ENCODE results near the gene WDR48.

WDR48 gene

DNA sequence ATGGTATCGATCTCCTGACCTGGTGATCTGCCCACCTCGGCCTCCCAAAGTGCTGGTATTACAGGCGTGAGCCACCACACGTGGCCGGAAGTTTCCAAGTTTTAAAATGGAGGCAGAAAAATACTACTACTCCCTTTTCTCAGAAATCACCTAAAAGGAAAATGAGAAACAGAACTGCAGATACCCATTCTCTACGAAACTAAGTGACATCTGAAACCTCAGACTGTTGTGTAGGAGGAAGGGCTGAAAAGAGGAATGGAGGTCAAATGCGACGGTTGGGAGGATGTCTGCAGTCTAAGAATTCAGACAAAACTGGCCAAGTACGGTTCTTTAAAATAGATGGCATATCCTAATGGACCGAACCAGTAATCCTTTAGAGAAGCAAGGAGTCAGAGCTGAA, 24.1 kb downstream of the WDR48 start:
- no peak for ATAC-seq (replicated peaks; ENCODE audit: extremely low read depth, poor library complexity, severe bottlenecking)
- Mint-ChIP-seq H3K4me1 (peaks cover 7% of the 10 kb centered on the region), H3K36me3 (ENCODE audit: insufficient read depth) (peaks cover 58% of the 10 kb centered on the region), H3K27ac (ENCODE audit: low read depth) (no peak overlapping the region), H3K9me3 (no peaks in the 10 kb centered on the region), H3K4me3 (no peak overlapping the region), H3K27me3 (no peaks in the 10 kb centered on the region)
- no peak for DNase-seq (ENCODE audit: low spot score in 2 of 2)

DNA sequence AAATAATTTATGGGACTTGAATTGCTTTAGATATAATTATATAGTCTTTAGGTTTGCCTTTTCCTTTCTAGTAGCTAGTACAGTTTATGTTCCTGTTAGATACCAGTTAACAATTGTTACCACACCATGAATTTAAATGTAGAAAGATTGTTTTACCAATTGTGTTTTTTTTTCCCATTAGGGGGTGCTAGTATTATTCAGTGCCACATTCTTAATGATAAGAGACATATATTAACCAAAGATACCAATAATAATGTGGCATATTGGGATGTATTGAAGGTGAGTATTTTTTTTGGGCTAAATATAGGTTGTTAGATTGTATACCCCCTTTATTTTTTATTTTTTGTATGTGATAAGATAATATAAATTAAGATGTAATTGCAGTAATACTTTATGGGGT, 27.7 kb downstream of the WDR48 start:
- H3K4me1 Mint-ChIP-seq = peaks cover 6% of the 10 kb centered on the region
- no peak overlapping the region for H3K4me3 Mint-ChIP-seq
- ATAC-seq (replicated peaks; ENCODE audit: extremely low read depth, poor library complexity, severe bottlenecking) (no peak), DNase-seq (ENCODE audit: low spot score in 2 of 2) (no peak)
- H3K27me3 Mint-ChIP-seq = no peaks in the 10 kb centered on the region
- H3K27ac Mint-ChIP-seq (ENCODE audit: low read depth) = no peak overlapping the region
- peaks cover 49% of the 10 kb centered on the region for H3K36me3 Mint-ChIP-seq (ENCODE audit: insufficient read depth)
- H3K9me3 Mint-ChIP-seq = no peaks in the 10 kb centered on the region

DNA sequence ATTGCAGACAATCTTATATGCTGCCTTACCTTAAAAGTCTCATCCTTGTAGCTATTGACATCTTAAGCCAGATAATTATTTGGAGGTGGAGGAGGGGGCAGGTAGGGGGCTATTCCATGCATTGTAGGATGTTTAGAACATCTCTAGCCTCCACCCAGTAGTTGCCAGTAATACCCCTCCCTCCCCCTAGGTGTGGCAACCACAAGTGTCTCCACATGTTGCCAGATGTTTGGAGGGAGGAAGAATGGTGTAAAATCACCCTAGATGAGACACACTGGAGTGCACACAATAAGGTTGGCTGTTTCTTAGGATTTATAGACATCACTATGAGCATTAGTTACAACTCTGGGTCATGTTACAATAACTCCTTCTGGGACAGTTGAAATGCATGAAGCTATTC, 28.2 kb downstream of the WDR48 start:
- Mint-ChIP-seq H3K36me3 (ENCODE audit: insufficient read depth) (peaks cover 46% of the 10 kb centered on the region), H3K27me3 (no peaks in the 10 kb centered on the region), H3K4me3 (no peak overlapping the region), H3K9me3 (no peaks in the 10 kb centered on the region), H3K4me1 (peaks cover 6% of the 10 kb centered on the region), H3K27ac (ENCODE audit: low read depth) (peak overlapping the region; percentile 4)
- no peak for DNase-seq (ENCODE audit: low spot score in 2 of 2)
- ATAC-seq (replicated peaks; ENCODE audit: extremely low read depth, poor library complexity, severe bottlenecking) = no peak

DNA sequence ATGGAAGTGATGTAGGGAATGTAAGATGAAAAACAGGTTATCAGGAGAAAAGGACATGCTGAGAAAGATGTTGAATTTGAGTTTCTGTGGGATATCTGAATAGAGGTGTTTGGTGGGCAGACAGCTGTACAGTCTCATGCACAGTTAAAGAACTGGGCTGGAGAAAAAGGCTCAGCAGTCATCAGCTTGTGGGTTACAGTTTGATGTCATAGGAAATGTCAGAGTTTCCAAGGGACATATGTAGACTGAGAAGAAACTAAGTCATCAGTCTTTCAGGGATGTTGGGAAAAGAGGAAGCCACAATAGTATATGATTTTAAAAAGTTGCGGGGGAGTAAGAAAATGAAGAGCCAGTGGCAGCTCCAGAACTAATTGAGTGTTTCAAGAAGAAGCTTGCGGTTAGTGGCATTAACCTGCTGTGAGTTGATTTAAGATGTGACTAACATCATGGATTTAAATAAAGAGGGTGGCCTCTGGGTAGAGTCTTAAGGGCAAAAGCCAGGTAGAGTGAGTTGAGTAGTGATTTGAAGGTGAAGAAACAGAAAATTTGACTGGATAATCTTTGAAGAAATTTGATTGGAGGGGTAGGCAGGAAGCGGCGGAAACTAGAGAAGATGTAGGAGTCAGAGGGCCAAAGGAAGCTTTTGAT, 31.0 kb downstream of the WDR48 start:
- peaks cover 36% of the 10 kb centered on the region for H3K36me3 Mint-ChIP-seq (ENCODE audit: insufficient read depth)
- ATAC-seq (replicated peaks; ENCODE audit: extremely low read depth, poor library complexity, severe bottlenecking) (no peak), DNase-seq (ENCODE audit: low spot score in 2 of 2) (no peak)
- H3K4me1 Mint-ChIP-seq = peaks cover 6% of the 10 kb centered on the region
- no peaks in the 10 kb centered on the region for H3K27me3 Mint-ChIP-seq
- peak overlapping the region; percentile 59 for H3K27ac Mint-ChIP-seq (ENCODE audit: low read depth)
- H3K9me3 Mint-ChIP-seq = no peaks in the 10 kb centered on the region
- no peak overlapping the region for H3K4me3 Mint-ChIP-seq

GRCh38 chr3:39086144-39086543, 34.3 kb downstream of the WDR48 start:
- H3K27ac Mint-ChIP-seq (ENCODE audit: low read depth) = no peak overlapping the region
- DNase-seq (ENCODE audit: low spot score in 2 of 2) (no peak), ATAC-seq (replicated peaks; ENCODE audit: extremely low read depth, poor library complexity, severe bottlenecking) (no peak)
- H3K27me3 Mint-ChIP-seq = no peaks in the 10 kb centered on the region
- no peak overlapping the region for H3K4me3 Mint-ChIP-seq
- peaks cover 50% of the 10 kb centered on the region for H3K36me3 Mint-ChIP-seq (ENCODE audit: insufficient read depth)
- H3K9me3 Mint-ChIP-seq = no peaks in the 10 kb centered on the region
- peaks cover 6% of the 10 kb centered on the region for H3K4me1 Mint-ChIP-seq

DNA sequence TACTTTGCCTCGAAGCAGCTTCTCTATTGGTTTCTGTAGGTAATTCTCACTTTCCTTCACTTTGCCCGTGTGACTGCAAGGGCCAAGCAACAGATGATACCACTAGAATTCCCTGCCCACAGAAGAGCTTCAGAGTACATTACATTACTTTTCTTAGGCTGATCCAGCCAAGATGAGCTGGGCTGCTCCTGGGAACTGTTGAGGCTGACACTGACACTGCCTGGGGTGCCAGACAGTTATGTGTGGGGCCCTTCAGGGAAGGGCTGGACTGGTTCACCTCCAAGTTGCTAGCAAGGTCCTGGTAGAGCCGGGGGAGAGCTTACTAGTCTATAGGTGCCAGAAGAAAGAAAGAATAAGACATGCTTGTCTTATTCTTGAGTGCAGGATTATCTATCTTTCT, 36.6 kb downstream of the WDR48 start:
- H3K4me1 Mint-ChIP-seq = no peaks in the 10 kb centered on the region
- H3K4me3 Mint-ChIP-seq = no peak overlapping the region
- H3K36me3 Mint-ChIP-seq (ENCODE audit: insufficient read depth) = peaks cover 49% of the 10 kb centered on the region
- no peaks in the 10 kb centered on the region for H3K9me3 Mint-ChIP-seq
- ATAC-seq (replicated peaks; ENCODE audit: extremely low read depth, poor library complexity, severe bottlenecking) = no peak
- no peak overlapping the region for H3K27ac Mint-ChIP-seq (ENCODE audit: low read depth)
- no peak for DNase-seq (ENCODE audit: low spot score in 2 of 2)
- no peaks in the 10 kb centered on the region for H3K27me3 Mint-ChIP-seq

DNA sequence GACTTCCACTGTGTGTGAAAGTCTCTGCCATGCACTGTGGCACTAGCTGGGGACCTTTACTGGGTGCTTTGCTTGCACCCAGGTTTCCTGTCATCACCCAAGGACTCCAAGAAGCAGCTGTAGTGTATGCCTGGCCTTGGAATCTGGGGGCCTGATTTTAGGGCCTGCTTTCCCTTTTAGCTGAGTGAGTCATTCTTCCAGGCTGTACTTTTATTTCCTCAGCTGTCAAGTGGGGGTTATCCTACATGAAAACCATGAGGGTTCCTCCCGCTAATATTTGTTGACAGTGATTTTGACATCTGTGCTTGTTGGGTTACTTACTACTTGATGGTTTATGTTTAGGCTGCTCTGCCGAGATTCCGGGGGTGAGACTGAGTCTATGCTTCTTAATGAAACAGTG, 37.1 kb downstream of the WDR48 start:
- ATAC-seq (replicated peaks; ENCODE audit: extremely low read depth, poor library complexity, severe bottlenecking) = no peak
- H3K9me3 Mint-ChIP-seq = no peaks in the 10 kb centered on the region
- peaks cover 53% of the 10 kb centered on the region for H3K36me3 Mint-ChIP-seq (ENCODE audit: insufficient read depth)
- no peak for DNase-seq (ENCODE audit: low spot score in 2 of 2)
- no peak overlapping the region for H3K4me3 Mint-ChIP-seq
- no peaks in the 10 kb centered on the region for H3K4me1 Mint-ChIP-seq
- no peaks in the 10 kb centered on the region for H3K27me3 Mint-ChIP-seq
- H3K27ac Mint-ChIP-seq (ENCODE audit: low read depth) = peak overlapping the region; percentile 29

- Mint-ChIP-seq H3K9me3 (no peaks in the 10 kb centered on the region), H3K4me1 (no peaks in the 10 kb centered on the region), H3K36me3 (ENCODE audit: insufficient read depth) (peaks cover 63% of the 10 kb centered on the region), H3K27ac (ENCODE audit: low read depth) (no peak overlapping the region), H3K4me3 (no peak overlapping the region), H3K27me3 (no peaks in the 10 kb centered on the region)
- no peak for DNase-seq (ENCODE audit: low spot score in 2 of 2)
- ATAC-seq (replicated peaks; ENCODE audit: extremely low read depth, poor library complexity, severe bottlenecking) = peak; percentile 24
These were observed 39.1 kb downstream of the WDR48 start for GRCh38 chr3:39090922-39091321.

- no peak overlapping the region for H3K27ac Mint-ChIP-seq (ENCODE audit: low read depth)
- H3K4me3 Mint-ChIP-seq = no peak overlapping the region
- no peak for ATAC-seq (replicated peaks; ENCODE audit: extremely low read depth, poor library complexity, severe bottlenecking)
- H3K4me1 Mint-ChIP-seq = no peaks in the 10 kb centered on the region
- no peaks in the 10 kb centered on the region for H3K27me3 Mint-ChIP-seq
- no peaks in the 10 kb centered on the region for H3K9me3 Mint-ChIP-seq
- no peak for DNase-seq (ENCODE audit: low spot score in 2 of 2)
- peaks cover 71% of the 10 kb centered on the region for H3K36me3 Mint-ChIP-seq (ENCODE audit: insufficient read depth)
These were observed 43.2 kb downstream of the WDR48 start for GRCh38 chr3:39094851-39095677.

DNA sequence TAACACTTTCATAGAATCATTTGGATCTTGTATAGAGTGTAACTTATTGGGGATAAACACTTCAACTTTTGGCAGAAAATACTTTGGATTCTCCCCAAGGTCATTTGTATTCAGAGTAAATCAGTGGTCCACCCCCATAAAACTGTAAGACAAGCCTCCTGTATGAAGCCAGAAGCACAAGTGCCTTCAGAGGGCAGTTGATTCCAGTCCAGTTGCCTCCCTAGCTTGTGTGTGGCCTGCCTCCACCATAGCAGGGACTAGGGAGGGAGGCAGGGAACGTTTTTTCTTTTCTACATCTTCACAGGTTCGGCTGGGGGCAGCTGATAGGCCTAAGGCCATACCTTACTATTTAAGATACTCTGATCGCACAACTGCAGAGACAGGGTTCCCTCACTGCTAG, 44.0 kb downstream of the WDR48 start:
- H3K27ac Mint-ChIP-seq (ENCODE audit: low read depth) = no peak overlapping the region
- H3K4me3 Mint-ChIP-seq = no peak overlapping the region
- ATAC-seq (replicated peaks; ENCODE audit: extremely low read depth, poor library complexity, severe bottlenecking) = no peak
- H3K4me1 Mint-ChIP-seq = no peaks in the 10 kb centered on the region
- H3K27me3 Mint-ChIP-seq = no peaks in the 10 kb centered on the region
- H3K36me3 Mint-ChIP-seq (ENCODE audit: insufficient read depth) = peaks cover 65% of the 10 kb centered on the region
- no peak for DNase-seq (ENCODE audit: low spot score in 2 of 2)
- no peaks in the 10 kb centered on the region for H3K9me3 Mint-ChIP-seq

DNA sequence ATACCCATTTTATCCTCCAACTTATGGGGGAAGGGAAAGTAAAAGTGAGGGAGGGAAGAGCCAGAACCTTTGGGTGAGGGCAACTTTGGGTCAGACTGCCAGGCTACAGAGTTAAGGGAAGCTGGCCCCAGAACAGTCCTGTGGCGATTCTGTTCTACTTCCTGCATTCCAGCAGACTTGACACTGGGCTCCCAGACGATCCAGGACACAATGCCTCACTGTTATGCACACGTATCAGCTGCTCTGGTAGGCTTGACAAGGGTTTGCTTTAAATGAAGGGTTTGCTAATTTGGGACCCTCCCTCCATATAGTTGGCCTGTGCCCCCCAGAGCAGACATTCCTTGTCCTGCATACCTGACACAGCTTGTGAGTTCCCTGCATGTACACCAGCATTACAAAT, 45.0 kb downstream of the WDR48 start:
- ATAC-seq (replicated peaks; ENCODE audit: extremely low read depth, poor library complexity, severe bottlenecking) = no peak
- DNase-seq (ENCODE audit: low spot score in 2 of 2) = no peak
- Mint-ChIP-seq H3K27me3 (no peaks in the 10 kb centered on the region), H3K9me3 (no peaks in the 10 kb centered on the region), H3K4me3 (no peak overlapping the region), H3K4me1 (peaks cover 7% of the 10 kb centered on the region), H3K36me3 (ENCODE audit: insufficient read depth) (peaks cover 62% of the 10 kb centered on the region), H3K27ac (ENCODE audit: low read depth) (no peak overlapping the region)

DNA sequence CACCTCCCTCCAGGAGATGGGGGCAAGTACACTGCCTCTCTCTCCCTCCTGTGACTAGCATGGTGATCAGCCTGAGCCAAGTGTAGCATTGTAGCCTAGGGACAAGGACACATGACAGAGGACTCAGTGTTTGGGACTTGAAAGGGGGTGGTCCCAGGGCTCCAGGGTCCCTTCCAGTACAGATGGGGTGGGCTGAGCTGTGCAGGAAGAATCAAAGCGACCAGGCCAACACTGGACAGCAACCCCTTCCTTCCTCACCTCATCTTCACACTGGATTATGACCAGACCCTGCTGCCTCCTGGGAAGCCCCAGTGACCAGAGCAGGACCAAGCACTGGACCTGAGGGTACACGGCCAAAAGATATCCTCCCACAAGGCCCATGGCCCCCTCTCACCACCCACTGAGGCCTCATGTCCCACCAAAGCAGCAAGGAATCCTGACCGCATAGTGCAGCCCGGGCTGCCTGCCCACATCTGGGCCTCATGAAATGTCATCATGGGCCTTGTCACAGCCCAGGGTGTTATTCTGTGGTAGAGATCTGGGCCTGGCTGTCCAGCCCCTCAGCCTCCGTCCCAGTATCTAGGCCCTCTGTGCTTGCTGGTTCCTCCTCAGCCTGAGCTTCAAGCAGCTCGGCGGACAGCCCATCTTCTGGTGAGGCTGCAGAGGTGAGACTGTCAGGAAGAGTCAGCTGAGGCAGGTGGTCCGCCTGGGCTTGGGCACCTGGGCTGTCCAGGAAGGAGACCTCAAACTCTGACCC, 46.1 kb downstream of the WDR48 start:
- DNase-seq (ENCODE audit: low spot score in 2 of 2) (no peak), ATAC-seq (replicated peaks; ENCODE audit: extremely low read depth, poor library complexity, severe bottlenecking) (no peak)
- Mint-ChIP-seq H3K36me3 (ENCODE audit: insufficient read depth) (peaks cover 57% of the 10 kb centered on the region), H3K4me1 (peaks cover 13% of the 10 kb centered on the region), H3K27me3 (no peaks in the 10 kb centered on the region), H3K4me3 (no peak overlapping the region), H3K27ac (ENCODE audit: low read depth) (peak overlapping the region; percentile 50), H3K9me3 (no peaks in the 10 kb centered on the region)
